ENCODE data around the gene NALCN.

Gene NALCN

DNA sequence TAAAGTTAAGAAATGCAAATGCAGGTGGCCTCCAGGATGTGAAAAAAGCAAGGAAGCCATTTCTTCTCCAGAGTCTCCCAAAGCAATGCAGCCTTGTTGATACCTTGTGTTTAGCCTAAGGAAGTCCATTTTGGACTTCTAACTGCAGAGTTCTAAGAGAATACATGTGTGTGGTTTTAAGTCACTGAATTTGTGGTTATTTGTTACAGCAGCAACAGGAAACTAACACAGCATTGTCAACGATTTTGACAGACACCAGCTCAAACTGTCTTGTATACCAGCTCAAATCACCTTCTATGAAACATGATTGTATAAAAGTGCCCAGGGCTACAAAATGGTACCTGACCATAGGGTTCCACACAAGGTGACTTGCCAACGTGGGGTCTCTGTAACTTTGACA is 151.4 kb downstream of the NALCN start:
- H3K4me2 ChIP-seq (ENCODE audit: low read depth, low read length, poor library complexity, severe bottlenecking): no peak overlapping the region
- no peaks in the 10 kb centered on the region for H3K9me2 ChIP-seq (replicated peaks; ENCODE audit: insufficient read depth, low read length)
- no peak overlapping the region for H3K9ac ChIP-seq (ENCODE audit: low read length)
- H3K27ac ChIP-seq (ENCODE audit: low read depth, low read length): no peak overlapping the region
- TF ChIP-seq, protein P1, sequence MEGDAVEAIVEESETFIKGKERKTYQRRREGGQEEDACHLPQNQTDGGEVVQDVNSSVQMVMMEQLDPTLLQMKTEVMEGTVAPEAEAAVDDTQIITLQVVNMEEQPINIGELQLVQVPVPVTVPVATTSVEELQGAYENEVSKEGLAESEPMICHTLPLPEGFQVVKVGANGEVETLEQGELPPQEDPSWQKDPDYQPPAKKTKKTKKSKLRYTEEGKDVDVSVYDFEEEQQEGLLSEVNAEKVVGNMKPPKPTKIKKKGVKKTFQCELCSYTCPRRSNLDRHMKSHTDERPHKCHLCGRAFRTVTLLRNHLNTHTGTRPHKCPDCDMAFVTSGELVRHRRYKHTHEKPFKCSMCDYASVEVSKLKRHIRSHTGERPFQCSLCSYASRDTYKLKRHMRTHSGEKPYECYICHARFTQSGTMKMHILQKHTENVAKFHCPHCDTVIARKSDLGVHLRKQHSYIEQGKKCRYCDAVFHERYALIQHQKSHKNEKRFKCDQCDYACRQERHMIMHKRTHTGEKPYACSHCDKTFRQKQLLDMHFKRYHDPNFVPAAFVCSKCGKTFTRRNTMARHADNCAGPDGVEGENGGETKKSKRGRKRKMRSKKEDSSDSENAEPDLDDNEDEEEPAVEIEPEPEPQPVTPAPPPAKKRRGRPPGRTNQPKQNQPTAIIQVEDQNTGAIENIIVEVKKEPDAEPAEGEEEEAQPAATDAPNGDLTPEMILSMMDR (IDR thresholded peaks at IDR 0.05; ENCODE audit: insufficient read depth, low read length, poor library complexity, severe bottlenecking): no peak
- no peak for TF ChIP-seq EZH2phosphoT487 (conservative IDR thresholded peaks at IDR 0.05; ENCODE audit: low read length)
- no peaks in the 10 kb centered on the region for H4K20me1 ChIP-seq (ENCODE audit: low read depth, low read length)
- H3K27me3 ChIP-seq (ENCODE audit: low read length): no peaks in the 10 kb centered on the region
- H3K36me3 ChIP-seq (ENCODE audit: low read length): no peaks in the 10 kb centered on the region
- no peak overlapping the region for H3K4me3 ChIP-seq (ENCODE audit: insufficient read depth, low read length, poor library complexity, severe bottlenecking)
- no peaks in the 10 kb centered on the region for H3K79me2 ChIP-seq (ENCODE audit: insufficient read depth, low read length)
- no peak overlapping the region for H2AFZ ChIP-seq (ENCODE audit: low read depth, low read length, severe bottlenecking)
- no peaks in the 10 kb centered on the region for H3F3A ChIP-seq (ENCODE audit: insufficient read depth)
- H3K9me3 ChIP-seq (ENCODE audit: insufficient read depth, low read length): no peaks in the 10 kb centered on the region

DNA sequence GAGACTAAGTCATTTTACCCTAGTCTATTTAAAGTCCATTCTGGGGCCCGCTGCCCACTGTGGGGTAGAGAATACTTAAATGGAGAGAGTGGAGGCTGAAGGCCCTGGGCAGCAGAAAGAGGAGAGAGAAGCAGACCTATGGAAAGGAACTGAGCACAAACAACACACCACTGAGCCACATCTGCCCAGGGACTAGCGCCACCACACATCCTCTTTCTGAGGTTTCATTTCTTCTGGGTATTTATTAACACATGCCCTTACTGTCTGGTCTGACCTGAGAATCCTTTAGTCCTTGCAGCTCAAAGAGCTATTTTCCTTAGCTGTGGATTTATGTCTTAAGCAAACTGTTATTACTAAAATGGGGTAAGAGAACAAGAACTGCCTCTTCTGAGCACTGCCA is 154.0 kb downstream of the NALCN start:
- H3K79me2 ChIP-seq (ENCODE audit: insufficient read depth, low read length): no peaks in the 10 kb centered on the region
- no peaks in the 10 kb centered on the region for H3K9me2 ChIP-seq (replicated peaks; ENCODE audit: insufficient read depth, low read length)
- H3K9me3 ChIP-seq (ENCODE audit: insufficient read depth, low read length): no peaks in the 10 kb centered on the region
- no peaks in the 10 kb centered on the region for H3K36me3 ChIP-seq (ENCODE audit: low read length)
- H3K27me3 ChIP-seq (ENCODE audit: low read length): no peaks in the 10 kb centered on the region
- H3F3A ChIP-seq (ENCODE audit: insufficient read depth): no peaks in the 10 kb centered on the region
- H3K27ac ChIP-seq (ENCODE audit: low read depth, low read length): no peak overlapping the region
- H2AFZ ChIP-seq (ENCODE audit: low read depth, low read length, severe bottlenecking): no peak overlapping the region
- H4K20me1 ChIP-seq (ENCODE audit: low read depth, low read length): no peaks in the 10 kb centered on the region
- TF ChIP-seq EZH2phosphoT487 (conservative IDR thresholded peaks at IDR 0.05; ENCODE audit: low read length): no peak
- TF ChIP-seq, protein P1 (IDR thresholded peaks at IDR 0.05; ENCODE audit: insufficient read depth, low read length, poor library complexity, severe bottlenecking): no peak
- H3K4me3 ChIP-seq (ENCODE audit: insufficient read depth, low read length, poor library complexity, severe bottlenecking): no peak overlapping the region
- H3K9ac ChIP-seq (ENCODE audit: low read length): no peak overlapping the region
- H3K4me2 ChIP-seq (ENCODE audit: low read depth, low read length, poor library complexity, severe bottlenecking): no peak overlapping the region

DNA sequence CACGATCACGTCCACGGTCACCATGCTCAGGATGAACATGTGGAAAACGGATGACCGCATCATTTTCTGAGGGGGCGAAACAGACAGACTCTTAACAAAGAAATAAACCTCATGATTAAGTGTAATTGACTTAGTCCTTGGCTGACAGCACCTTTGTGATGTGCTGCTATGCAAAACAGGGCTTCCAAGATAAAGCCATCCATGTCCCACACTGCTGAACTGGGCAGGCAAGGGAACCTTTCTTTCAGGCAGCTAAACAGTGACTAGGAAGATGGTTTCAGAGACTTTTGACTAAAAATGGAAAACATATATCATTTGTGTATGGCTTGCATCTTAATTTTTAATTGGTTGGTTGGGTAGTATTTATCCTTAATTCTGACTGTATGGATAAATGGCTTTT is 157.8 kb downstream of the NALCN start:
- H3K4me3 ChIP-seq (ENCODE audit: insufficient read depth, low read length, poor library complexity, severe bottlenecking): no peak overlapping the region
- no peaks in the 10 kb centered on the region for H3K36me3 ChIP-seq (ENCODE audit: low read length)
- H3K4me2 ChIP-seq (ENCODE audit: low read depth, low read length, poor library complexity, severe bottlenecking): no peak overlapping the region
- no peaks in the 10 kb centered on the region for H3K27me3 ChIP-seq (ENCODE audit: low read length)
- no peak overlapping the region for H3K27ac ChIP-seq (ENCODE audit: low read depth, low read length)
- no peaks in the 10 kb centered on the region for H3F3A ChIP-seq (ENCODE audit: insufficient read depth)
- no peaks in the 10 kb centered on the region for H3K9me3 ChIP-seq (ENCODE audit: insufficient read depth, low read length)
- no peaks in the 10 kb centered on the region for H3K9me2 ChIP-seq (replicated peaks; ENCODE audit: insufficient read depth, low read length)
- H2AFZ ChIP-seq (ENCODE audit: low read depth, low read length, severe bottlenecking): no peak overlapping the region
- H4K20me1 ChIP-seq (ENCODE audit: low read depth, low read length): no peaks in the 10 kb centered on the region
- no peaks in the 10 kb centered on the region for H3K79me2 ChIP-seq (ENCODE audit: insufficient read depth, low read length)
- no peak overlapping the region for H3K9ac ChIP-seq (ENCODE audit: low read length)
- TF ChIP-seq, protein P1 (IDR thresholded peaks at IDR 0.05; ENCODE audit: insufficient read depth, low read length, poor library complexity, severe bottlenecking): no peak
- TF ChIP-seq EZH2phosphoT487 (conservative IDR thresholded peaks at IDR 0.05; ENCODE audit: low read length): no peak

All from SU-DHL-6 (cell line).